ENCODE measurements around the gene ZNF804A. TPM values are rescaled to one million over a fixed set of nuclear protein-coding genes. Genes with fewer than 3 reads are reported as not detected.
"Not testable (repeated sequence)": the region's sequence is repeated elsewhere in the genome, so short reads cannot be mapped to it uniquely, and the experiment has no call there.

The ZNF804A gene
- total RNA-seq, 1 donor from 2014 or later, result 13.9 TPM

GRCh38 chr2:184696644-184697043 lies 98.3 kb downstream of the ZNF804A start:
- no peak for FAIRE-seq
- no peak for DNase-seq (ENCODE audit: low spot score in 2 of 2)

GRCh38 chr2:184698476-184698875 lies 100.1 kb downstream of the ZNF804A start:
- DNase-seq (ENCODE audit: low spot score in 2 of 2), result no peak
- no peak for FAIRE-seq

GRCh38 chr2:184721881-184722280 lies 123.6 kb downstream of the ZNF804A start:
- FAIRE-seq, result no peak
- DNase-seq (ENCODE audit: low spot score in 2 of 2), result no peak

- FAIRE-seq (no peak), DNase-seq (ENCODE audit: low spot score in 2 of 2) (no peak)
Observed at GRCh38 chr2:184727813-184728212, 129.5 kb downstream of the ZNF804A start.

- DNase-seq (ENCODE audit: low spot score in 2 of 2), result no peak
- FAIRE-seq, result no peak
Observed at GRCh38 chr2:184728411-184728810, 130.1 kb downstream of the ZNF804A start.

- DNase-seq (ENCODE audit: low spot score in 2 of 2), result no peak
- FAIRE-seq, result no peak
Observed at GRCh38 chr2:184729581-184729980, 131.3 kb downstream of the ZNF804A start.

GRCh38 chr2:184730288-184730687 lies 132.0 kb downstream of the ZNF804A start:
- FAIRE-seq, result no peak
- no peak for DNase-seq (ENCODE audit: low spot score in 2 of 2)

GRCh38 chr2:184734338-184734737 lies 136.0 kb downstream of the ZNF804A start:
- no peak for DNase-seq (ENCODE audit: low spot score in 2 of 2)
- FAIRE-seq, result peak; percentile 31

GRCh38 chr2:184735611-184736010 lies 137.3 kb downstream of the ZNF804A start:
- FAIRE-seq, result no peak

GRCh38 chr2:184743096-184743495 lies 144.8 kb downstream of the ZNF804A start:
- FAIRE-seq (no peak), DNase-seq (ENCODE audit: low spot score in 2 of 2) (no peak)

More at GRCh38 chr2:184735611-184736010, 137.3 kb downstream of the ZNF804A start:
- DNase-seq (ENCODE audit: low spot score in 2 of 2), result no peak

- FAIRE-seq, result no peak
- no peak for DNase-seq (ENCODE audit: low spot score in 2 of 2)
Observed at GRCh38 chr2:184756161-184756560, 157.8 kb downstream of the ZNF804A start.

- no peak for DNase-seq (ENCODE audit: low spot score in 2 of 2)
- FAIRE-seq, result no peak
Observed at GRCh38 chr2:184756885-184757284, 158.6 kb downstream of the ZNF804A start.

- DNase-seq (ENCODE audit: low spot score in 2 of 2); FAIRE-seq: not testable (repeated sequence)
Observed at GRCh38 chr2:184759557-184760255, 161.4 kb downstream of the ZNF804A start.

GRCh38 chr2:184760931-184761330 lies 162.6 kb downstream of the ZNF804A start:
- DNase-seq (ENCODE audit: low spot score in 2 of 2) (no peak), FAIRE-seq (no peak)

- no peak for FAIRE-seq
Observed at GRCh38 chr2:184765112-184765895, 167.0 kb downstream of the ZNF804A start.

GRCh38 chr2:184767059-184767458 lies 168.7 kb downstream of the ZNF804A start:
- DNase-seq (ENCODE audit: low spot score in 2 of 2), result no peak
- no peak for FAIRE-seq

More at GRCh38 chr2:184765112-184765895, 167.0 kb downstream of the ZNF804A start:
- DNase-seq (ENCODE audit: low spot score in 2 of 2), result no peak

- FAIRE-seq (no peak), DNase-seq (ENCODE audit: low spot score in 2 of 2) (no peak)
Observed at GRCh38 chr2:184769023-184769422, 170.7 kb downstream of the ZNF804A start.

- no peak for FAIRE-seq
- no peak for DNase-seq (ENCODE audit: low spot score in 2 of 2)
Observed at GRCh38 chr2:184769686-184770085, 171.4 kb downstream of the ZNF804A start.

GRCh38 chr2:184779777-184780176 lies 181.4 kb downstream of the ZNF804A start:
- DNase-seq (ENCODE audit: low spot score in 2 of 2) (no peak), FAIRE-seq (no peak)

GRCh38 chr2:184780384-184780783 lies 182.1 kb downstream of the ZNF804A start:
- no peak for DNase-seq (ENCODE audit: low spot score in 2 of 2)
- FAIRE-seq, result no peak

GRCh38 chr2:184780944-184781343 lies 182.6 kb downstream of the ZNF804A start:
- no peak for FAIRE-seq
- no peak for DNase-seq (ENCODE audit: low spot score in 2 of 2)

- DNase-seq (ENCODE audit: low spot score in 2 of 2), result no peak
- FAIRE-seq, result no peak
Observed at GRCh38 chr2:184783576-184783975, 185.2 kb downstream of the ZNF804A start.
